NCI-H345 treated with DMSO at 0.1 percent for 48 hours (cell line): ENCODE measurements around the gene RPS2.
"Not testable (repeated sequence)": the region's sequence is repeated elsewhere in the genome, so short reads cannot be mapped to it uniquely, and the experiment has no call there.

ENCODE experiments used
- DNase-seq: peaks from one replicate; lab custom pipeline; 2025; ENCODE audit not compliant: unreplicated experiment; lab: John Stamatoyannopoulos, UW

The RPS2 gene

DNA sequence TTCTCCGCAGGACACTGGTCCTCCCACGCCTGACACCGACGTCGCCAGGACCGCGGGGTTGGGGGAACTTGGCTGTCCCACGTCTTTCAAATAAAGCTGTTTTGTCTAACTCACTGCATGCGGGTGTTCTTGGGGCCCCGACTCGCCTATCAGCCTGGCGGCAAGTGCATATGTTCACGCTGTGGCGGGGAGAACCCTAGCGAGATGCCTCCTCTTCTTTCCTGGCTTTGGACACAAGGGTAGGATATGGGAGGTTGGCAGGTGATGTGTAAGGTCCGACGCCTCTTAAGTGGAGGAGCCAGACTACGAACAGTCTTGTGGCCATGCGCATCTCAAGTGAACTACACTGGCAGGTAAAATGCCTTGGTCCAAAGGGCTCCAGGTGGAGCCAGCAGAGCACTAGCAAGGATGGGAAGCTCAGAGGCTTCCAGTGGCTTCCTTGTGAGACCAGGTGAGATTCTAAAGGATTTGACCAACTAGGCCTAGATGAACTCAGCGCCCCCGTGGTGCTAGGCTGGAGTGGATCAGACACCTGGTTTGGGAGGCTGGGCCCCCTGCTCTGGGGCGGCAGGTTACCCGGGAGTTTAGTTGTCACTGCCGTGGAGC lies 873 bp upstream of the RPS2 start:
- DNase-seq = no peak

DNA sequence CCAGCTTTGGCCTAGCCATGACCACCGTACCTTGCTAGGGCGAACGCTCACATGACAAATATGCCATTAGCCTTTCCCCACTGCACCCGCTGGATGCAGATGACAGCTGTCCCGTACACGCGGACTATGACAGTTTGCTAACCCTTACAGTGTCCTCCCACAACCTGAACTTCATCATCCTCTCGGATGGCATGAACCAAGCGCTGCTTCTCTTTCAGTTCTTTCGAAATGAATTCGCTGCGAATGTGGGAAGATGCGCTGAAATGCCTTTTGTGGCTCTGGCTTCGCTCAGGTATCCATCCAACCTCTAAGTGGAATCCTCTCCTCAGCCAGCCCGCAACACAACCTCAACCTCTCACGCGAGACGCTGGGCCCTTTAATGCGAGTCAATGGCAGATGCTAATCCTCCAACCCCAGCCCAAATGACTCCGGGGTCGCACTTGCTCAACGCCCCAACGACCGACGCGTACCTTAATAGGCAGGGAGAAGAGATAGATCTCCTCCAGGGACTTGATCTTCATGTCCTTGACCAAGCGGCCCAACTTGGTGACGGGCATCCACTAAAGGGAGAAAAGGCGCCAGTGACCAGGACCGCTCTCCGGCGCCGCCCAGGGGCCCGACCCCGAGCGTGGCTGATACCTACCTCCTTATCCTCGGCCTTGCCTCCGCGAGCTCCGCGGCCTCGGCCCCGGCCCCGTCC lies 670 bp downstream of the RPS2 start:
- DNase-seq = no peak

DNA sequence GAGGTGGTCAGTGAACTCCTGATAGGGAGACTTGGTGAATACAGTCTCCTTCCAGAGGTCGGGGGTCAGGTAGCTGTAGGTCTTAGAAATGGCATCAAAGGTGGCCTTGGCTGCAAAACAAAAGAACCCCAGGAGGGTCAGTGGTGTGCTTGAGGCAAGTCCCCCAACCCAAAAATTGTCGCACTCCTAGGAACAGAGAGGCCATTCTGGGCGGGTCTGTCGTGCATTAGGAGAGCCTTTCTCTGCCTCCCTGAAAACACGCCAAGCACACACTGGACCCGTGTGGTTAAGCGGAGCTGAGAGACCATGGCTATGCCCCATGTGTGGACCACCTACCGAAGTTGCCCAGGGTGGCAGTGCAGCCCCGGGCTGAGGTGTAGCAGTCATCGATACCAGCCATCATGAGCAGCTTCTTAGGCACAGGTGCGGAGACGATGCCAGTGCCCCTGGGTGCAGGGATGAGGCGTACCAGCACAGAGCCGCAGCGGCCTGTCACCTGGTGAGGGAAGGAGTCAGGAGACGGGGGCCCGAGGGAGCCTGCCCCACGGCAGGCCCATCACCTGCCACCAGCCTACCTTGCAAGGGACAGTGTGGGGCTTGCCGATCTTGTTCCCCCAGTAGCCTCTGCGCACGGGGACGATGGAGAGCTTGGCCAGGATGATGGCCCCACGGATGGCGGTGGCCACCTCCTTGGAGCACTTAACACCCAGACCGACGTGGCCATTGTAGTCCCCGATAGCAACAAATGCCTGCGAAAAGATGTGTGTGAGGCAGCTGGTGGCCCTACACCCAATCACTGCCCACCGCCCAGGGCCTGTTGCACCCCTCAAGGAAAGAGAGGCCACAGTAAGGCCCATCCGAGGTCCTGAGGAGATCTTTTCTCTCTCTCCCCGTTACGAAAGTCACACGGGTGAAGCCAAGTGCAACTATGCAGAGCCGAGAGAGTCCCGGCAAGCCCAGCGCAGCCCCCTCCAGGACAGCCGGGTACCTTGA lies 2.2 kb downstream of the RPS2 start:
- not testable (repeated sequence) for DNase-seq

GRCh38 chr16:1961651-1962067 lies 3.0 kb downstream of the RPS2 start:
- DNase-seq = peak; percentile 10

DNA sequence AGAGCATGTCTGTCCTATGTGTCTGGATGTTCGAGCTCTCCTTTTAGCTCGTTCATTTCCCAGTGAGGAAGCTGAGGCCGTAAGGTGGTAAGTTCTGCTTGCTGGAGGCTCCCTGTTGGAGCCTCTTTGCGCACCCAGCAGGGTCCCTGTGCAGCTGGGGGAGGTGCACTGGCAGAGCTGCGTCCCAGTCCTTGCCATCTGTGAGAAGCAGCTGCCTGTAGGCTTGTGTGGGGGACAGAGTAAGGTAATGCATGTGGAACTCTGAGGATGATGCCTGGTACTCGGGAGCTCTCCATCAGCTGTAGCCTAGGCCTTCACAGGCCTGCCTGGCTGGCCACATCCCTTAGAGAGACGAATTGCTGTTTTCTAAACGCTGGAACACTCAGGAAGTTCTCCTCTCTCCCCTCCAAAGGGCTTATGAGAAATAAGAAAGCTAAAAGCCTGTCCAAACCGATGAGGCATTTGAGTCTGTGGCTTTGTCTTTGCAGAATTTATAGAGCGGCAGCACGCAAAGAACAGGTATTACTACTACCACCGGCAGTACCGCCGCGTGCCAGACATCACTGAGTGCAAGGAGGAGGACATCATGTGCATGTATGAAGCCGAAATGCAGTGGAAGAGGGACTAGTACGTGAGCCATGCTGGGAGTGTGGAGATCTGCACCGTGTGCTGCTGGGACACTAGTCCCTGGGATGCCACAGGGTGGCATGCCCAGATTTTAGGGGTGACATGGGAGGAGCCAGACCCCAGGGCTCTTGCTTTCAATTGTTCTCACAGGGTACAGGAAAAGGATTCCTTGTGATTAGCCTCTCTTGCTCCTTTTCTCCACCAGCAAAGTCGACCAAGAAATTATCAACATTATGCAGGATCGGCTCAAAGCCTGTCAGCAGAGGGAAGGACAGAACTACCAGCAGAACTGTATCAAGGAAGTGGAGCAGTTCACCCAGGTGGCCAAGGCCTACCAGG lies 3.7 kb downstream of the RPS2 start:
- DNase-seq = peak; percentile 24

DNA sequence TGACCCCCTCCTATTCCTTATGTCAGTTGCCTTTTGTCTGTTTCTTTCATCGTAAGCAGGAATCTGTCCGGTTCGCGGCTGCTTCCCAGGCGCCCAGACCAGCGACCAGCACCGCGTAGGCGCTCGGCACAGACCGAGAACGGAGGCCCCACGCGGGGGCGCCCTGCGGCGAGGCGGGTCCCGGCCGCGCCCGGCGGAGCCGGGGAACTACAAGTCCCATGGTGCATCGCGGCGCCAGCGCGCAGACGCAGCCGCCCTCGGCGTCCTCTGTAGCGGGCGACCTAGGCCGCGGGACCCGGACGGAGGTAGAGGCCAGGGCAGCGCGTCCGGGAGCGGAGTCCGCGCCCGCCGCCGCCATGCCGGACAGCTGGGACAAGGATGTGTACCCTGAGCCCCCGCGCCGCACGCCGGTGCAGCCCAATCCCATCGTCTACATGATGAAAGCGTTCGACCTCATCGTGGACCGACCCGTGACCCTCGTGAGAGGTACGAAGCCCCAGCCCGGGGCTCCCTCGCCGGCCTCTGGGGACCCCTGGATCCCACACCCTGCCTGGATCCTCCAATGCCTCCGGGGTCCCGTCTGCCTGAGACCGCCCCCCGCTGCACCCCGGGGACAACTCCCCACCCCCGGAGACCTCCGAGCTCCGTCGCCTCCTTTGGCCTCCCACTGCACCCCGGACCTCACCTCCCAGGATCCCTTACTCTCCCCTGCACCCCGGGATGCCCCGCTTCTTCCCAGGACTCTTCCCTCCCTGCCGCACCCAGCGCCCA lies 5.2 kb downstream of the RPS2 start, which contains the start of gene NDUFB10:
TSS of gene NDUFB10 (plus strand) at position 270 of the 771 bp plus-strand sequence. CDS start at position 357, 87 bp downstream.
- DNase-seq = peak; percentile 70

GRCh38 chr16:1958715-1959268 lies 5.8 kb downstream of the RPS2 start:
- no peak for DNase-seq

DNA sequence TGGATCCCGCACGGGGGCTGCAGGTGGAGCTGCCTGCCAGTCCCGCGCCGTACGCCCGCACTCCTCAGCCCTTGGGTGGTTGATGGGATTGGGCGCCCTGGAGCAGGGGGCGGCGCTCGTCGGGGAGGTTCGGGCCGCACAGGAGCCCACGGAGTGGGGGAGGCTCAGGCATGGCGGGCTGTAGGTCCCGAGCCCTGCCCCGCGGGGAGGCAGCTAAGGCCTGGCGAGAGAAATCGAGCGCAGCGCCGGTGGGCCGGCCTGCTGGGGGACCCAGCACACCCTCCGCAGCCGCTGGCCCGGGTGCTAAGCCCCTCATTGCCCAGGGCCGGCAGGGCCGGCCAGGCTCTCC lies 6.5 kb downstream of the RPS2 start:
- not testable (repeated sequence) for DNase-seq

- not testable (repeated sequence) for DNase-seq
Observed at GRCh38 chr16:1957434-1958142, 7.0 kb downstream of the RPS2 start.

DNA sequence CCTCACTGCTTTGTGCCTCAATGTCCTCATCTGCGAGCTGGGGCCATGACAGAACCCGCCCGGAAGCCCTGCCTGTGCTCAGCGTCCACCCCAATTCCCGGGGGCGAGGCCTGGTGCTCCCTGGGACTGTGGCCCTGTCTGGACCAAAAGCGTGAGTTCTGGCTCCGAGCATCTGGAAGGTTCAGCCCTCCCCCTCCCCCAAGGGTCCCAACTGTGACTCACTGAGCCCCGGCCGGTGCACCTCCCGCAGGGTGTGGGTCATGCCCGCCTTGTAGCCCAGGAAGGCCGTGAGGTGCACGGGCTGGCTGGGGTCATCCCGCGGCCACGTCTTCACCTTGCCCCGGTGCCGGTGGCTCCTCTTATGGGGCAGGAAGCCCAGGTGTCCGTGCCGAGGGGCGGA lies 10.9 kb downstream of the RPS2 start:
- no peak for DNase-seq

- no peak for DNase-seq
Observed at GRCh38 chr16:1950559-1950958, 14.1 kb downstream of the RPS2 start.

- DNase-seq = no peak
Observed at GRCh38 chr16:1950047-1950446, 14.6 kb downstream of the RPS2 start.

DNA sequence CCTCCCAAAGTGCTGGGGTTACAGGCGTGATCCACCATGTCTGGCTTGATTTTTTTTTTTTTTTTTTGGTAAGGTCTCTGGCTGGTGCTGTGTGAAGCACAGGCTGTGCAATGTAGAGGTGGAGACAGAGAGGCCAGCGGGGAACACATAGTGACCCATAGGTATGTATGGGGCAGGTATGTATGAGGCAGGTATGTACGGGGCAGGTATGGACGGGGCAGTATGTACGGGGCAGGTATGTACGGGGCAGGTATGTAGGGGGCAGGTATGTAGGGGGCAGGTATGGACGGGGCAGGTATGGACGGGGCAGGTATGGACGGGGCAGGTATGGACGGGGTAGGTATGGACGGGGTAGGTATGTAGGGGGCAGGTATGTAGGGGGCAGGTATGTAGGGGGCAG lies 15.1 kb downstream of the RPS2 start:
- DNase-seq = no peak

DNA sequence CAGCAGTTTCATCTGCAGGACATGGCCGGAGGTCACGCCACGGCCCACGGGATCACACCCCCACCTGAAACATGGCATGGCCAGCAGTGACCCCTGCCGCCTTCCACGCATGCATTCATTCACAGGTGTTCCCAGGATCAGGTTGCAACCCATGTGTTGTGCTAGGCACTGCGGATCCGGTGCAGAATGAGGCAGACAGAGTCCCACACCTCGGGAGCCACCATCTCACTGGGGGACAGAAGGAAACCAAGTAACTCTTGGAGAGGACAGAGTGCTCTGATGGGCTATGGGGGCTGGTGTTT lies 17.3 kb downstream of the RPS2 start:
- DNase-seq = no peak

- DNase-seq = no peak
Observed at GRCh38 chr16:1946495-1947368, 17.9 kb downstream of the RPS2 start.

DNA sequence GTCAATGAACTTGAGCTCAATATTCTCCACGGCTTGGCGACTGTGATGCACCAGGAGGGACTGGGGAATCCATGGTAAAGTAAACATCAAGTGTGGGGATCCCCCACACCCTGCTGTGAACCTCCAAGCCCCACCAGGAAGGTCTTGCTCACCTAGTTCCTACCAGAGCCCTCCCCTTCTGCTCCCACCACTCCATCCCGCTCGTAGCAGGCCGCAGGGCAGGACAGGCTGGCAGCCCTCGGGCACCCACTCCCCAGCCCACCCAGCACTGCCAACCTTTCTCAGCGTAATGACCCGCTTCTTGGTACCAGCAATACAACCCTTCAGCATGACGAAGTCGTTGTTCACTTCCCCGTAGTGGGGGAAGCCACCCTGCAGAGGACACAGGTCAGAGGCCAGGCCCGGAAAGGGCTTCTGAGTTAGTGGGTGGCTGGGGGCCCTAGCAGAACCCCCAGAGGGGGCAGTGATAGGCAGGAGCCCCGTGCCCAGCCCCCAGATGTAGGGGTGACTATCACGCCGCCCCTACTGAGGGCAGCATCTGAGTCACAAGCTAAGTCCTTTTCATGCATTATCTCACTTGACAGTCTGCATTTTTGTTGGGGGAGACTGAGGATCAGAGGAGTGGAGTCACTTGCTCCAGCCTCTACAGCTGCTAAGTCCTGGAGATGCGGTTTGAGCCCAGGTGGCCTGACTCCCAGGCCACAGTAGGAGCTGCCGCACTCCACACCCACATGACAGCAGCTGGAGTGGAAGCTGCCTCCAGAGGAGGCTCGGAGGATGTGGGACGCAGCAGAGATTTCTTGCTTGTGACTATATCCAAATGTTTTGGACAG lies 18.9 kb downstream of the RPS2 start:
- no peak for DNase-seq

GRCh38 chr16:1944612-1945199 lies 19.9 kb downstream of the RPS2 start:
- no peak for DNase-seq
